HUES6 (cell line): Measurements from ENCODE around the gene B3GNT9.

ENCODE experiments used
- H3K27ac ChIP-seq: 2 replicates; pipeline ENCODE4 v1.7.0; 2013; ENCODE audit warnings: low read depth, mild to moderate bottlenecking, low read length, inconsistent platforms
- H3K27me3 ChIP-seq: 2 replicates; pipeline ENCODE4 v1.6.1; 2013; ENCODE audit warnings: low read length; ENCODE audit not compliant: control insufficient read depth, insufficient read depth
- H3K36me3 ChIP-seq: 2 replicates; pipeline ENCODE4 v1.6.1; 2013; ENCODE audit warnings: low read length; ENCODE audit not compliant: control insufficient read depth, insufficient read depth
- H3K4me1 ChIP-seq: 2 replicates; pipeline ENCODE4 v1.6.1; 2013; ENCODE audit warnings: low read length; ENCODE audit not compliant: control insufficient read depth, insufficient read depth
- H3K4me3 ChIP-seq: 2 replicates; pipeline ENCODE4 v1.5.1; 2013; ENCODE audit warnings: low read depth, low read length
- H3K9ac ChIP-seq: one replicate; pipeline ENCODE4 v1.6.1; 2013; ENCODE audit warnings: mild to moderate bottlenecking, low read length
- H3K9me3 ChIP-seq: 2 replicates; pipeline ENCODE4 v1.6.1; 2013; ENCODE audit warnings: low read depth, low read length; ENCODE audit not compliant: control insufficient read depth, insufficient read depth

Gene B3GNT9

GRCh38 chr16:67105881-67106280 is 44.9 kb downstream of the B3GNT9 start:
- no peak overlapping the region for H3K27ac ChIP-seq
- no peak overlapping the region for H3K9ac ChIP-seq
- no peak overlapping the region for H3K4me3 ChIP-seq
- H3K27me3 ChIP-seq, result no peaks in the 10 kb centered on the region
- peaks cover 6% of the 10 kb centered on the region; the same call in 1 of the 2 replicates for H3K4me1 ChIP-seq
- no peaks in the 10 kb centered on the region; the same call in 1 of the 2 replicates for H3K36me3 ChIP-seq
- H3K9me3 ChIP-seq, result no peaks in the 10 kb centered on the region

GRCh38 chr16:67105246-67105645 is 45.6 kb downstream of the B3GNT9 start:
- no peaks in the 10 kb centered on the region; the same call in 1 of the 2 replicates for H3K36me3 ChIP-seq
- no peaks in the 10 kb centered on the region for H3K27me3 ChIP-seq
- H3K9ac ChIP-seq, result no peak overlapping the region
- H3K4me3 ChIP-seq, result no peak overlapping the region
- H3K9me3 ChIP-seq, result no peaks in the 10 kb centered on the region
- H3K4me1 ChIP-seq, result peaks cover 6% of the 10 kb centered on the region; the same call in 1 of the 2 replicates
- no peak overlapping the region for H3K27ac ChIP-seq

GRCh38 chr16:67104845-67105244 is 46.0 kb downstream of the B3GNT9 start:
- no peak overlapping the region for H3K4me3 ChIP-seq
- no peaks in the 10 kb centered on the region for H3K9me3 ChIP-seq
- H3K4me1 ChIP-seq, result peaks cover 6% of the 10 kb centered on the region; the same call in 1 of the 2 replicates
- no peak overlapping the region for H3K9ac ChIP-seq
- H3K27me3 ChIP-seq, result no peaks in the 10 kb centered on the region
- H3K27ac ChIP-seq, result no peak overlapping the region
- H3K36me3 ChIP-seq, result no peaks in the 10 kb centered on the region; the same call in 1 of the 2 replicates

GRCh38 chr16:67104061-67104460 is 46.7 kb downstream of the B3GNT9 start:
- H3K27ac ChIP-seq, result no peak overlapping the region
- H3K36me3 ChIP-seq, result peaks cover 4% of the 10 kb centered on the region; the same call in 1 of the 2 replicates
- H3K4me3 ChIP-seq, result no peak overlapping the region
- H3K4me1 ChIP-seq, result peaks cover 4% of the 10 kb centered on the region; the same call in 1 of the 2 replicates
- H3K27me3 ChIP-seq, result no peaks in the 10 kb centered on the region
- no peaks in the 10 kb centered on the region for H3K9me3 ChIP-seq
- no peak overlapping the region for H3K9ac ChIP-seq

- no peak overlapping the region for H3K4me3 ChIP-seq
- no peaks in the 10 kb centered on the region for H3K27me3 ChIP-seq
- H3K27ac ChIP-seq, result no peak overlapping the region
- no peaks in the 10 kb centered on the region for H3K4me1 ChIP-seq
- H3K9me3 ChIP-seq, result no peaks in the 10 kb centered on the region
- peaks cover 7% of the 10 kb centered on the region; the same call in 1 of the 2 replicates for H3K36me3 ChIP-seq
- no peak overlapping the region for H3K9ac ChIP-seq
These were observed 49.3 kb downstream of the B3GNT9 start for GRCh38 chr16:67101311-67102082.

GRCh38 chr16:67100569-67101310 is 50.1 kb downstream of the B3GNT9 start:
- H3K4me3 ChIP-seq, result no peak overlapping the region
- no peak overlapping the region for H3K9ac ChIP-seq
- H3K27ac ChIP-seq, result no peak overlapping the region
- H3K4me1 ChIP-seq, result no peaks in the 10 kb centered on the region
- H3K36me3 ChIP-seq, result peaks cover 7% of the 10 kb centered on the region; the same call in 1 of the 2 replicates
- no peaks in the 10 kb centered on the region for H3K9me3 ChIP-seq
- no peaks in the 10 kb centered on the region for H3K27me3 ChIP-seq

GRCh38 chr16:67098599-67098998 is 52.2 kb downstream of the B3GNT9 start:
- H3K4me1 ChIP-seq, result no peaks in the 10 kb centered on the region
- H3K9ac ChIP-seq, result no peak overlapping the region
- H3K9me3 ChIP-seq, result no peaks in the 10 kb centered on the region
- H3K27me3 ChIP-seq, result no peaks in the 10 kb centered on the region
- H3K27ac ChIP-seq, result no peak overlapping the region
- H3K36me3 ChIP-seq, result peaks cover 7% of the 10 kb centered on the region; the same call in 1 of the 2 replicates
- H3K4me3 ChIP-seq, result no peak overlapping the region
